ENCODE results near the gene AGPAT3. TPM values are rescaled to one million over a fixed set of nuclear protein-coding genes. Genes with fewer than 3 reads are reported as not detected.

AGPAT3 gene
- total and polyA plus RNA-seq, 8 donors: 13.6 to 49.6 (median 31.4) TPM

DNA sequence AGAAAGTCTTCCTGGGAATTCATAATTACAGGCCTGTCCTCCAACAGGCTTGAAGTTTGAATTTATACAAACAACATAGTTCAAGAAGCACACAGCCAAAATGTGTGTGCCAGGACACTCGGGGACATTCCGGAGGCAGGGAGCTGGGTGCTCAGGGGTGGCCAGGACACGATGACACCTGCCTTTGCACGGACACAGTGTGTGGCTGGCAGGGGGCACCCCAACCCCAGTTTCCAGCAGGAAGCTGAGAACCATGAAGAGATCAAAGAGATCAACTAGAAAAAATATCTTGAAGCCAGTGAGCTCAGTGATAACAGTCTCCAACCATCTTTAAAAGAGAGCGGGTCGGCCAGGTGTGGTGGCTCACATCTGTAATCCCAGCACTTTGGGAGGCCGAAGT is 114.6 kb downstream of the AGPAT3 start:
- Histone ChIP-seq H3K4me1 (no peaks in the 10 kb centered on the region), H3K27ac (no peak overlapping the region), H3K36me3 (peaks cover 3 to 24% (median 11%) of the 10 kb centered on the region in 3 donors), H3K4me3 (no peak overlapping the region), H3K27me3 (no peaks in the 10 kb centered on the region), H3K9me3 (no peaks in the 10 kb centered on the region)
- ATAC-seq: no peak
- peak in 1 of 6 donors; percentile 11 for DNase-seq
- intact Hi-C loops (cut with DNase I): loop anchor here in 2 of 3 donors (5.0 to 10.0 kb wide), 2 partner anchors 167 to 175 kb away; no protein-coding TSS in a partner anchor
- no peak for FAIRE-seq
- WGBS, 2 donors: 86 to 95% methylated on average over 7 of the region's 7 CpGs
- TF ChIP-seq, protein P1, sequence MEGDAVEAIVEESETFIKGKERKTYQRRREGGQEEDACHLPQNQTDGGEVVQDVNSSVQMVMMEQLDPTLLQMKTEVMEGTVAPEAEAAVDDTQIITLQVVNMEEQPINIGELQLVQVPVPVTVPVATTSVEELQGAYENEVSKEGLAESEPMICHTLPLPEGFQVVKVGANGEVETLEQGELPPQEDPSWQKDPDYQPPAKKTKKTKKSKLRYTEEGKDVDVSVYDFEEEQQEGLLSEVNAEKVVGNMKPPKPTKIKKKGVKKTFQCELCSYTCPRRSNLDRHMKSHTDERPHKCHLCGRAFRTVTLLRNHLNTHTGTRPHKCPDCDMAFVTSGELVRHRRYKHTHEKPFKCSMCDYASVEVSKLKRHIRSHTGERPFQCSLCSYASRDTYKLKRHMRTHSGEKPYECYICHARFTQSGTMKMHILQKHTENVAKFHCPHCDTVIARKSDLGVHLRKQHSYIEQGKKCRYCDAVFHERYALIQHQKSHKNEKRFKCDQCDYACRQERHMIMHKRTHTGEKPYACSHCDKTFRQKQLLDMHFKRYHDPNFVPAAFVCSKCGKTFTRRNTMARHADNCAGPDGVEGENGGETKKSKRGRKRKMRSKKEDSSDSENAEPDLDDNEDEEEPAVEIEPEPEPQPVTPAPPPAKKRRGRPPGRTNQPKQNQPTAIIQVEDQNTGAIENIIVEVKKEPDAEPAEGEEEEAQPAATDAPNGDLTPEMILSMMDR (IDR thresholded peaks at IDR 0.05): no peak

DNA sequence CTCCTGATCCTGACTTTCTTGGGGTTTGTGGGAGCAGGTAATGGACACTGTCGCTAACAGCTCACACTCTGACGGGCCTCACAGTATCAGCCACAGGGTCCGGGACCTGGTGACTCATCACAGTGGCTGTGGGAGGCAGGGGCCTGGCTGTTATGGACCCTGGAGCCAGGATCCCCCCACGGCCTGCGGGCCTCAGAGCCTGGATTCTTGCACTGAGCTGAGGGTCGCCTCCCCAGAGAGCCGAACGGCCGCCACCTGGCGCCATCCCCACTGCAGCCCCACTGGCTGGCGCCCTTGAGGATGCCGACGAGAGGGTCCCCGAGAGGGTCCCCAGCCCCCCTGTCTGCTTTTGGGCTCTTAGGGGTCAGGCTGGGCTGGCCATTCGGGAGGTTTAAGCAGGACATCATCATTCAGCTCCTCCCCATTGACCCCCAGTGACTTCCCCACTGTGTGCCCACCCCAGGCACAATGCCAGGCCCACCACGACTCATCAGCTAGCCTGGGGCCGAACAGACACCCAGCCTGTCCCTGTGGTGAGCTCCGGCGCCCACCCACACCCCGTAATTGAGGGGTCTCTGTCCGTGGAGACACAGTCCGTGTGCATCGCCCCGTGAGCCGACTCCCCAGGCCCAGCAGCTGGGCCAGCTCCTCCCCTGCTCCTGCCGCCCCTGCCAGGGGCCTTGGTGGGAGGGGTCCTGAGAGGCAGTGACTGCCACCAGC is 116.3 kb downstream of the AGPAT3 start:
- Histone ChIP-seq H3K9me3 (no peaks in the 10 kb centered on the region), H3K4me1 (no peaks in the 10 kb centered on the region), H3K4me3 (no peak overlapping the region), H3K27ac (no peak overlapping the region), H3K36me3 (peaks cover 3 to 24% (median 11%) of the 10 kb centered on the region in 3 donors), H3K27me3 (no peaks in the 10 kb centered on the region)
- TF ChIP-seq, protein P1 (IDR thresholded peaks at IDR 0.05): no peak
- 89 to 93% methylated on average over 26 of the region's 26 CpGs for WGBS, 2 donors
- FAIRE-seq (no peak), ATAC-seq (no peak), DNase-seq (peak in 1 of 6 donors; percentile 32)
- intact Hi-C loops (cut with DNase I): loop anchor here in 1 of 3 donors (10.0 kb wide), 1 partner anchor 177 kb away; no protein-coding TSS in a partner anchor

DNA sequence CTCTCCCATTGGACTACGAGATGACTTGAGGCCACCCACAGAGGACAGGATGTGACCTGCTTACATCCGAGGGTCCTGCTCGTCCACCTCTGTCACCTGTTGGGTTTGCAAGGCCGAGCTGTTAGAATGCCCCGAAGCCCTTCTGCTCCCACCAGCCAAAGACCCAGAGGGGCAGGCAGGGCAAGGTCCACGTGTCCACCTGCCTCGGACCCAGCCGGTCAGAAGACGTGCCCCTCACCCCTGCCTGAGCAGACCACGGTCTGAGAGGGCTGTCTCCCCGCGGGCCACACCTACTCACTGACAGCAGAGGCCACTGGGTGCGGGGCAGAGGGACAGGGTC is 116.8 kb downstream of the AGPAT3 start:
- Histone ChIP-seq H3K36me3 (peaks cover 3 to 24% (median 11%) of the 10 kb centered on the region in 3 donors), H3K27ac (no peak overlapping the region), H3K9me3 (no peaks in the 10 kb centered on the region), H3K4me1 (no peaks in the 10 kb centered on the region), H3K27me3 (no peaks in the 10 kb centered on the region), H3K4me3 (no peak overlapping the region)
- WGBS, 2 donors: 87 to 94% methylated on average over 12 to 13 of the region's 13 CpGs
- ATAC-seq: no peak
- intact Hi-C loops (cut with DNase I): loop anchor here in 1 of 3 donors (10.0 kb wide), 1 partner anchor 177 kb away; no protein-coding TSS in a partner anchor
- TF ChIP-seq, protein P1 (IDR thresholded peaks at IDR 0.05): no peak
- FAIRE-seq: no peak
- DNase-seq: peak in 1 of 6 donors; percentile 20

DNA sequence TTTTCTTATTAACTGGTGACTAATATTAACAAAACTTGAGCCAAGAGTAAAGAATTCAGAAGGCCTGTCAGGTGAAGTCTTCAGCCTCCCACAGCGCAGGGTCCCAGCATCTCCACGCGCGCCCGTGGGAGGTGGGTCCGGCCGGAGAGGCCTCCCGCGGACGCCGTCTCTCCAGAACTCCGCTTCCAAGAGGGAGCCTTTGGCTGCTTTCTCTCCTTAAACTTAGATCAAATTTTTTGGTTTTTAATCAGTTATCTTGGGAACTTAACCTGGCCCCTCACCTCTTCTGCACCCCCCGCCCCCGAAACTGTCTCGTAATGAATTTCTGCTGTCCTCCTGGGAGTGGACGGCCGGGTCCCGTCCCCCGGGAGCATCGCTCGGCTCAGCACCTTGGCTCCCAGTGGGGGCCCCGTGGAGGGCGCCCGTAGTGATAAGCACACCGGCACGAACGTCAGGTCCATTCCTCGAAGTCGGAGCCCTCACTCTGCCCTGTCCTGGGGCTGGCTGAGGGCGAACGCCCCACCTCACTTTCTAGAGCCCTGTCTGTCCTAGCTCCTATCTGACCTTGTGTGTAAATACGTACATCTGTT is 117.6 kb downstream of the AGPAT3 start:
- no peak for ATAC-seq
- peaks cover 3 to 24% (median 11%) of the 10 kb centered on the region in 3 donors for H3K36me3 ChIP-seq
- no peak overlapping the region for H3K27ac ChIP-seq
- intact Hi-C loops (cut with DNase I): loop anchor here in 1 of 3 donors (10.0 kb wide), 1 partner anchor 178 kb away; no protein-coding TSS in a partner anchor
- no peaks in the 10 kb centered on the region for H3K9me3 ChIP-seq
- H3K4me3 ChIP-seq: no peak overlapping the region
- 92 to 93% methylated on average over 32 of the region's 32 CpGs for WGBS, 2 donors
- peak in 1 of 6 donors; percentile 19 for DNase-seq
- no peaks in the 10 kb centered on the region for H3K27me3 ChIP-seq
- H3K4me1 ChIP-seq: no peaks in the 10 kb centered on the region
- TF ChIP-seq, protein P1 (IDR thresholded peaks at IDR 0.05): no peak
- FAIRE-seq: no peak

Measured in pancreas (tissue), 10 donors.